Right lobe of liver (tissue), 4 donors: ENCODE results near the gene PEF1.
A peak's percentile ranks its signal among the peaks of the same experiment; 100 is the strongest.

ENCODE experiments used
- CTCF ChIP-seq, 4 donors: fragments of 200-600 bp in 3 of 4; fragments of 450-650 bp in 1 of 4; IDR thresholded peaks; one replicate each; pipeline versions ENCODE4 v1.5.1 to v1.8.0; 2016 to 2022; ENCODE audit warnings: antibody characterized with exemption in 4 of 4, mild to moderate bottlenecking in 2 of 4
- POLR2A ChIP-seq: fragments of 450-650 bp; IDR thresholded peaks from one replicate; pipeline ENCODE4 v1.6.1; 2017; ENCODE audit warnings: antibody characterized with exemption, mild to moderate bottlenecking
- donor health status: DM: no; HTN: no; CAD: no.
- donor health status: DM: no; HTN: no; CAD: no.
- donor health status: DM: no; HTN: yes; CAD: no.

- TF ChIP-seq POLR2A (no peak), CTCF (IDR thresholded peaks at IDR 0.05) (peak; percentile 80 to 97 (median 83))
Measured at GRCh38 chr1:31663622-31664452, 19.2 kb upstream of the PEF1 start.
